Endodermal cell (in vitro differentiated cells): ENCODE results near the gene CRYL1. TPM values are rescaled to one million over a fixed set of nuclear protein-coding genes. Genes with fewer than 3 reads are reported as not detected.
A peak's percentile ranks its signal among the peaks of the same experiment; 100 is the strongest.

Source experiments
- DNase-seq: peaks from one replicate; pipeline ENCODE4 v3.0.0-alpha.2; 2017
- H3K27ac ChIP-seq: 2 replicates; pipeline ENCODE4 v1.5.1; 2013; ENCODE audit warnings: mild to moderate bottlenecking, low read depth, low read length, moderate library complexity
- H3K27me3 ChIP-seq: 2 replicates; pipeline ENCODE4 v1.6.1; 2013; ENCODE audit warnings: mild to moderate bottlenecking, low read length, moderate library complexity; ENCODE audit not compliant: insufficient read depth, control insufficient read depth, poor library complexity, severe bottlenecking
- H3K36me3 ChIP-seq: 2 replicates; pipeline ENCODE4 v1.7.0; 2013; ENCODE audit warnings: mild to moderate bottlenecking, low read length, moderate library complexity; ENCODE audit not compliant: control insufficient read depth, insufficient read depth
- H3K4me1 ChIP-seq: one replicate; pipeline ENCODE4 v1.7.0; 2013; ENCODE audit warnings: low read length; ENCODE audit not compliant: control insufficient read depth, insufficient read depth
- H3K4me3 ChIP-seq: 2 replicates; pipeline ENCODE4 v1.5.1; 2013; ENCODE audit warnings: mild to moderate bottlenecking, low read length, moderate library complexity
- H3K9ac ChIP-seq: 2 replicates; pipeline ENCODE4 v1.6.1; 2013; ENCODE audit warnings: mild to moderate bottlenecking, low read length, moderate library complexity; ENCODE audit not compliant: poor library complexity, severe bottlenecking; ENCODE audit errors: extremely low read depth
- H3K9me3 ChIP-seq: 2 replicates; pipeline ENCODE4 v1.6.1; 2013; ENCODE audit warnings: mild to moderate bottlenecking, low read length, moderate library complexity; ENCODE audit not compliant: control insufficient read depth
- H3K27ac Mint-ChIP-seq: 2 replicates; pipeline ENCODE4 v1.8.0; 2020; ENCODE audit warnings: mixed read lengths
- H3K27me3 Mint-ChIP-seq: 2 replicates; pipeline ENCODE4 v1.8.0; 2021; ENCODE audit warnings: mild to moderate bottlenecking, mixed read lengths; ENCODE audit not compliant: insufficient read depth
- H3K36me3 Mint-ChIP-seq: 2 replicates; pipeline ENCODE4 v1.8.0; 2020; ENCODE audit warnings: low read depth, mixed read lengths
- H3K4me1 Mint-ChIP-seq: 2 replicates; pipeline ENCODE4 v1.8.0; 2020; ENCODE audit warnings: mixed read lengths
- H3K4me3 Mint-ChIP-seq: 2 replicates; pipeline ENCODE4 v1.8.0; 2020; ENCODE audit warnings: mild to moderate bottlenecking, moderate library complexity, mixed read lengths
- H3K9me3 Mint-ChIP-seq: 2 replicates; pipeline ENCODE4 v1.8.0; 2020; ENCODE audit warnings: mild to moderate bottlenecking, mixed read lengths
- WGBS, 2 experiments: methylation state at CpG; one replicate each; pipeline versions ENCODE4 v1.1.5 to v1.1.7; 2013; ENCODE audit warnings: missing lambda C conversion rate in 2 of 2, mixed read lengths in 1 of 2; ENCODE audit not compliant: insufficient coverage in 1 of 2, insufficient read length in 1 of 2; 5-methylcytosine and 5-hydroxymethylcytosine counted together
- total RNA-seq, 2 donors: library from RNA; stranded (reverse); fragmentation: NEBNext Ultra II Directional in 1 of 2; extraction: Animal tissue kit (Norgen Biotek cat#: 25700) in 1 of 2; gene quantifications; 2 replicates in 1 of 2; 3 replicates in 1 of 2; pipeline ENCODE4 v1.2.1, GENCODE V29; 2021
- TF ChIP-seq, protein P1 (sequence below): fragments of 200-600 bp; sonication (generic); conservative IDR thresholded peaks from 2 replicates; pipeline ENCODE4 v1.5.0; 2021; ENCODE audit warnings: antibody characterized with exemption, mild to moderate bottlenecking

The CRYL1 gene
- total RNA-seq, 2 donors from 2014 or later = 1.7 to 4.1 TPM

DNA sequence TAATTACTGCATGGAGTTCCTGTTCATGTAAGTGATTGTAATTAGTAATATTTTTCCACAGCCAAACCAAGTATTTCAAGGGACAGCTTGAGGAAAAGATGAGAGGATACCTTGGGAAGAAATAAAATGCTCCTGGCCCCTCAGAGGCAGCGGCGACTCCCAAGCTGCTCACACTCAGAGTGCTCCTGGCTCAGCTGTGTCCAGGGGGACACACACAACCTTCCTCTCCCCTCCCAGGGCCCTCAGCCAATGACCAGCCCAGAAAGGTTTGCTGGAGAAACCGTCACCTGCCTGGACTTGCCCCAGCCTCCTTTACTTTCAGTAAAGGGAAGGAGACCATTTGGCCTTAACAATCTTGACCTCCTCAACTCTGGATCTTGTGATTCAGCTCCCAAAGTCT, 51.1 kb downstream of the CRYL1 start:
- H3K4me3 ChIP-seq = no peak overlapping the region
- no peak for DNase-seq
- no peaks in the 10 kb centered on the region for H3K36me3 ChIP-seq
- TF ChIP-seq, protein P1, sequence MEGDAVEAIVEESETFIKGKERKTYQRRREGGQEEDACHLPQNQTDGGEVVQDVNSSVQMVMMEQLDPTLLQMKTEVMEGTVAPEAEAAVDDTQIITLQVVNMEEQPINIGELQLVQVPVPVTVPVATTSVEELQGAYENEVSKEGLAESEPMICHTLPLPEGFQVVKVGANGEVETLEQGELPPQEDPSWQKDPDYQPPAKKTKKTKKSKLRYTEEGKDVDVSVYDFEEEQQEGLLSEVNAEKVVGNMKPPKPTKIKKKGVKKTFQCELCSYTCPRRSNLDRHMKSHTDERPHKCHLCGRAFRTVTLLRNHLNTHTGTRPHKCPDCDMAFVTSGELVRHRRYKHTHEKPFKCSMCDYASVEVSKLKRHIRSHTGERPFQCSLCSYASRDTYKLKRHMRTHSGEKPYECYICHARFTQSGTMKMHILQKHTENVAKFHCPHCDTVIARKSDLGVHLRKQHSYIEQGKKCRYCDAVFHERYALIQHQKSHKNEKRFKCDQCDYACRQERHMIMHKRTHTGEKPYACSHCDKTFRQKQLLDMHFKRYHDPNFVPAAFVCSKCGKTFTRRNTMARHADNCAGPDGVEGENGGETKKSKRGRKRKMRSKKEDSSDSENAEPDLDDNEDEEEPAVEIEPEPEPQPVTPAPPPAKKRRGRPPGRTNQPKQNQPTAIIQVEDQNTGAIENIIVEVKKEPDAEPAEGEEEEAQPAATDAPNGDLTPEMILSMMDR = no peak
- Mint-ChIP-seq H3K9me3 (no peaks in the 10 kb centered on the region), H3K27me3 (peaks cover 2% of the 10 kb centered on the region), H3K27ac (no peak overlapping the region), H3K4me1 (peaks cover 4% of the 10 kb centered on the region), H3K36me3 (no peaks in the 10 kb centered on the region), H3K4me3 (no peak overlapping the region)
- H3K27ac ChIP-seq = no peak overlapping the region
- no peaks in the 10 kb centered on the region for H3K4me1 ChIP-seq
- 90 to 100% methylated on average over 1 to 3 of the region's 3 CpGs for WGBS, 2 experiments
- H3K9ac ChIP-seq = no peak overlapping the region
- no peaks in the 10 kb centered on the region for H3K9me3 ChIP-seq
- no peaks in the 10 kb centered on the region for H3K27me3 ChIP-seq

DNA sequence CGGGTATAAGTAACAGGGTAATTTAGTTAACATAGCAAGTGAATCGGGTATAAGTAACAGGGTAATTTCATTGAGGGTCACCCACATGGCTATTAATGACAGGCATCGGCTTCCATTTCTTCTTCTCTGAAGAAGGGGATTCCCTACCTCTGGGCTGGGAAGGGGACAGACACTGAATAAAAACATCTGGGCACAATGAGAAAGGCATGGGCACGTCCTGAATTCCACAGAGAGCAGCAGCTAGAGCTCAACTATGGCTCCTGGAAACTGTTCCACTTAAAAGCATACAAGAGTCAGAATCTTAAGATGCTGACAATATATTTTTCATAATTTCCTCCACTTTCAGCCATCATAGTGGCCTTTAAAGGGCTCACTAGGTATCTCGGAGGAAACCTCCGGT, 51.8 kb downstream of the CRYL1 start:
- WGBS, 2 experiments = 94 to 98% methylated on average over 4 to 6 of the region's 6 CpGs
- H3K27ac ChIP-seq = no peak overlapping the region
- TF ChIP-seq, protein P1 = no peak
- DNase-seq = no peak
- H3K36me3 ChIP-seq = no peaks in the 10 kb centered on the region
- H3K27ac Mint-ChIP-seq = no peak overlapping the region
- H3K4me1 Mint-ChIP-seq = peaks cover 4% of the 10 kb centered on the region
- no peaks in the 10 kb centered on the region for H3K36me3 Mint-ChIP-seq
- no peaks in the 10 kb centered on the region for H3K27me3 ChIP-seq
- no peak overlapping the region for H3K4me3 Mint-ChIP-seq
- no peaks in the 10 kb centered on the region for H3K4me1 ChIP-seq
- H3K4me3 ChIP-seq = no peak overlapping the region
- no peaks in the 10 kb centered on the region for H3K9me3 ChIP-seq
- no peak overlapping the region for H3K9ac ChIP-seq
- H3K9me3 Mint-ChIP-seq = no peaks in the 10 kb centered on the region
- peaks cover 2% of the 10 kb centered on the region for H3K27me3 Mint-ChIP-seq

DNA sequence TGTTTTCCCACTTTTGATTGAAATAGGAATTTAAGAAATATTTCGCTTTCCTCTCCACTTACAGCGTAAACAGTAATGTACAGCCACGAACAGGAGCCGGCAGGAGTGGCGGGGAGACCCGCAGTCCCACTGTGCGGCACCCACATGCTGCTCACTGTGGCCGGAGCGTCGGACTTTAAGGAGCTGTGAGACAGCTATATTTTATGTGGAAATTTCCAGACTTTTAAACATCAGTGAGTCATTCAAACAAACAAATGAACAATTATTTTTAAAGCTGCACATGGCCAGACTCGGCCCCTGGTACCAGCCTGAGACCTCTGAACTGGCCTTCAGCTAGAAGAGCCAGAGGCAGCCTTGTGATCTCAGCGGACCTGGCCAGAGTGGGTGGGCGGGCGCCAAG, 52.5 kb downstream of the CRYL1 start:
- H3K4me3 ChIP-seq = no peak overlapping the region
- no peak for DNase-seq
- no peaks in the 10 kb centered on the region for H3K4me1 ChIP-seq
- H3K9ac ChIP-seq = no peak overlapping the region
- peaks cover 2% of the 10 kb centered on the region for H3K27me3 Mint-ChIP-seq
- H3K4me3 Mint-ChIP-seq = no peak overlapping the region
- no peaks in the 10 kb centered on the region for H3K9me3 Mint-ChIP-seq
- no peak overlapping the region for H3K27ac Mint-ChIP-seq
- H3K27me3 ChIP-seq = no peaks in the 10 kb centered on the region
- peak overlapping the region; percentile 11 for H3K27ac ChIP-seq
- WGBS, 2 experiments = 97% methylated on average over 6 to 14 of the region's 14 CpGs
- TF ChIP-seq, protein P1 = no peak
- H3K4me1 Mint-ChIP-seq = peaks cover 6% of the 10 kb centered on the region
- no peaks in the 10 kb centered on the region for H3K36me3 Mint-ChIP-seq
- no peaks in the 10 kb centered on the region for H3K9me3 ChIP-seq
- H3K36me3 ChIP-seq = no peaks in the 10 kb centered on the region
